ENCODE data around the gene GSTCD.

Gene GSTCD, protein sequence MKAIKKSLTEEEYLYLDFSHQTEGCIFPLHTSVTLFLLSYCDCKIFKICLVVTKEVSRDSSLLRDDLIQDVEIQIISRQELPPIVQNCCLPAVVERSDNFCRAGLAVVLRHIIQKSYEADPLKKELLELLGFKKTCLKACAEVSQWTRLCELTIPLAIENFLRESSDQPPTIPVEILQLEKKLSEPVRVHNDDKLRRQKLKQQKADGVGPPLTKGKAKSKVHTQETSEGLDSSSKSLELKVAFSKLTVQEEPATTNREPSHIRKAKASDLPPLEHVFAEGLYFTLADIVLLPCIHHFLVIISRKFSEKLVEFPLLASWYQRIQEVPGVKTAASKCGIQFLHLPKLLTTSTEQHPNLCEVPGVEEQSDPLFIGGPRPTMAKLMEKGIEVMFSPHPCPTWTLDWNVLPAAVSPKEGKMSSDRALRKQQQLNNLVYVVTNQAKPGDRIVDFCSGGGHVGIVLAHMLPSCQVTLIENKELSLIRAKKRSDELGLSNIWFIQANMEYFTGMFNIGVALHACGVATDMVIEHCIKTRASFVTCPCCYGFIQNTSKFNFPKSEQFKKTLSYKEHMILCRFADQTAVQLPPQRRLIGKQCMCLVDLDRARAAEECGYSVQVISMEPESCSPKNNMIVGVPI

DNA sequence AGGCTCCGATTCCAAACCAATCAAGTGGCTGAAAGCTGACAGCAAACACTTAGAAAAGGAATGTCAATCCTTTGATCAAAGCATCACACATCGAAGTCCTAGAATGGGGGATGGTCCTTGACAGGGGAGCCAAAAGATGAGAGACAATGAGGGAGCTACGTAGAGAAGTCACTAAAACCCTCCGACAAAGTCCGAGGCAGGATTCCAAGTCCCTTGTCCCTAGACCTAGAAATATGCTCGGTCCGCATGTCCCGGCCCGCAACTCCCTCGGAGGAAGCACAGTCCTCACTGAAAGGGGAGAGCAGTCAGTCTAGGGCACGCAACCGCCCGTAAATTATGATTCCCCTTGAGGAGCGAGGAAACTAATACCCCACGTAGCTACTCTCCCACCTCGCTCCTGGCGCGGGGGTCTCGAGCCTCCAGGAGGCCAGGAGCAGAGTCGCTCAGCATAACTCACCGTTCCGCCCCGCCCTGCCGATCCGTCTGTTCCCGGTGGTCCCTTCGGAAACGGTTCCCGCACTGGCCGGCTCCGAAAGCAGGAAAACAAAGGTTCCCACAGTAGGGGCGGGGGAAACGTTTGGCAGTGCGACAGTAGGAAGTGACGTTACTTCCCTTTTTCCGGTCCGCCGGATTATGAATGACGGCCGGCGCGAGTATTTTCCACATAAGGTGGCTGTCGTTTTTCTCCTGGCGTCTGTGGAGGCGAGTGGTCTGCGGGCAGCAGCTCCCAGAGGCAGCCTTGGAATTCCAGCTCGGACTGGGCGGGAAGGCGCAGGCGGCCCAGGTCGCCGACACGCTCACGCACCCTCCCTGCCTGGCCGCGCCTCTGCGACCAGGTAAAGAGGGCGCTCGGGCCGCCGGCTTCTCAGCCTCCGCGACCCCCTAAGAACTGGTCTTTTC lies at the start of gene GSTCD, which contains the start of gene INTS12:
TSS of gene GSTCD (plus strand) at position 604 of the 900 bp plus-strand sequence. CDS start 8,830 bp downstream, outside the sequence.
TSS of gene INTS12 (minus strand) at position 509 of the 900 bp plus-strand sequence. CDS start 8,684 bp downstream, outside the sequence.
- H3K4me3 ChIP-seq (ENCODE audit: low read depth in 1 of 2, low read length in 2 of 2) = peak within 1 kb of the TSS; percentile 77 to 93
- peaks cover 0 to 5% of the 10 kb centered on the region in 2 donors for H3K36me3 ChIP-seq (ENCODE audit: control insufficient read depth in 1 of 2, insufficient read depth in 2 of 2, low read length in 2 of 2)
- H3K4me1 ChIP-seq (ENCODE audit: control insufficient read depth in 1 of 2, insufficient read depth in 2 of 2, low read length in 2 of 2) = peaks cover 9 to 26% of the 10 kb centered on the region in 2 donors
- H3K27me3 ChIP-seq (ENCODE audit: low read depth, low read length) = no peaks in the 10 kb centered on the region
- H3K27ac ChIP-seq (ENCODE audit: low read length) = peak within 1 kb of the TSS; percentile 95
- H3K9me3 ChIP-seq (ENCODE audit: control insufficient read depth in 1 of 2, low read length in 2 of 2) = no peaks in the 10 kb centered on the region

DNA sequence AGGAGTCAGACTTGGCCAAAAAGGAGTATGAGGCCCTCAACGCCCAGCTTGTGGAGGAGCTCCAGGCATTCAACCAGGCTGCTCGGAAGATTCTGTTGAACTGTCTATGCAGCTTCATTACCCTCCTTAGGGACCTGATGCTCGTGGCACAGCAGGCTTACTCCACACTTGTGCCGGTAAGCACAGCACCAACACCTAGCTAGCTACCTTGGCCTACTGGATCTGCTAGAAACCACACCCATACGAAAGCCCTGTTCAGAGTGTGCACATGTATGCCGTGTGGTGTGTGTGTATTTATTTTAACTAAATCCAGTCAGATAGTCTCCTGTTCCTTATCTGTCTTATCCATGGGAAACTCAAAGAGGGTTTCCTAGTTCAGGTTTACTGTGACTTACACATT lies 49.4 kb upstream of the GSTCD start:
- no peaks in the 10 kb centered on the region for H3K27me3 ChIP-seq (ENCODE audit: low read depth, low read length)
- H3K4me3 ChIP-seq (ENCODE audit: low read depth in 1 of 2, low read length in 2 of 2) = no peak overlapping the region
- H3K9me3 ChIP-seq (ENCODE audit: control insufficient read depth in 1 of 2, low read length in 2 of 2) = no peaks in the 10 kb centered on the region
- no peak overlapping the region for H3K27ac ChIP-seq (ENCODE audit: low read length)
- H3K4me1 ChIP-seq (ENCODE audit: control insufficient read depth in 1 of 2, insufficient read depth in 2 of 2, low read length in 2 of 2) = no peaks in the 10 kb centered on the region
- no peaks in the 10 kb centered on the region for H3K36me3 ChIP-seq (ENCODE audit: control insufficient read depth in 1 of 2, insufficient read depth in 2 of 2, low read length in 2 of 2)

DNA sequence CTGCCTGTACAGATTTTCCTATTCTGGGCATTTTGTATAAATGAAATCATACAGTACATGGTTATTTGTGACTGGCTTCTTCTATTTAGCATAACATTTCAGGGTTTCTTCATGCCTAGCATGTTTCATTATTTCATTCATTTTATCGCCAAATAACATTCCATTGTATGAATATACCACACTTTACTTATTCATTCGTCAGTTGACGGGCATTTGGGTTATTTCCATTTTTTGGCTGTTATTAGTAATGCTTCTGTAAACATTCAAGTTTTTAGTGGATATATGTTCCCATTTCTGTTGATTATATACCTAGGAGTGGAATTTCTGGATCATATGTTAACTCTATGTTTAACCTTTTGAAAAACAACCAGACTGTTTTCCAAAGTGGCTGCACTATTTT lies 47.6 kb upstream of the GSTCD start:
- Histone ChIP-seq H3K4me1 (ENCODE audit: control insufficient read depth in 1 of 2, insufficient read depth in 2 of 2, low read length in 2 of 2) (no peaks in the 10 kb centered on the region), H3K9me3 (ENCODE audit: control insufficient read depth in 1 of 2, low read length in 2 of 2) (no peaks in the 10 kb centered on the region), H3K27ac (ENCODE audit: low read length) (no peak overlapping the region), H3K36me3 (ENCODE audit: control insufficient read depth in 1 of 2, insufficient read depth in 2 of 2, low read length in 2 of 2) (no peaks in the 10 kb centered on the region), H3K27me3 (ENCODE audit: low read depth, low read length) (no peaks in the 10 kb centered on the region), H3K4me3 (ENCODE audit: low read depth in 1 of 2, low read length in 2 of 2) (no peak overlapping the region)

DNA sequence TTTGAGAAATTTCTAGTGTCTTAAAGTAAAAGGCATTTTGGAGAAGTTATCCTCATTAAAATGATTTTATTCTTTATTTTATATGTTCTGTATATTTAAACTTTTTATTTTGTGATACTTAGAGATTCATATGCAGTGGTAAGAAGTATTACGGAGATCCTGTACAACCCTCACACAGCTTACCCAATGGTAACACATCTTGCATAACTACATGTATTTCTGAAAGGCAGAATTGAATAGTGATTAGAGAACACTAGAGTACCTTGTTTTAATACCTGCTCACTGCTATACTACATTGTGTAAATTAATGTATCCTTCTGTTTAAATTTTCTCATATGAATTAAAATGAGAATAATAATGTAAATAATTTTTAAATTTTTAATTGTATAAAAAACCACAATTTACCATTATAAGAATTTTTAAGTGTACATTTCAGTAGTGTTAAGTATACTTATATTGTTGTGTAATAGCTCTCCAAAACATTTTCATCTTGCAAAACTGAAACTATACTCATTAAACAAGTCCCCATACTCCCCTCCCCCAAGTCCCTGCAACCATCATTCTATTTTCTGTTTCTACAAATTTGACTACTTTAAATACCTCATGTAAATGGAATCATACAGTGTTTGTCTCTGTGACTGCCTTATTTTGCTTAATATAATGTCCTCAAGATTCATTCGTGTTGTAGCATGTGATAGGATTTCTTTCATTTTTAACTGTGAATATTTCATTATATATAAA lies 45.5 kb upstream of the GSTCD start:
- H3K4me1 ChIP-seq (ENCODE audit: control insufficient read depth in 1 of 2, insufficient read depth in 2 of 2, low read length in 2 of 2) = no peaks in the 10 kb centered on the region
- H3K9me3 ChIP-seq (ENCODE audit: control insufficient read depth in 1 of 2, low read length in 2 of 2) = no peaks in the 10 kb centered on the region
- H3K27me3 ChIP-seq (ENCODE audit: low read depth, low read length) = no peaks in the 10 kb centered on the region
- no peak overlapping the region for H3K4me3 ChIP-seq (ENCODE audit: low read depth in 1 of 2, low read length in 2 of 2)
- no peaks in the 10 kb centered on the region for H3K36me3 ChIP-seq (ENCODE audit: control insufficient read depth in 1 of 2, insufficient read depth in 2 of 2, low read length in 2 of 2)
- no peak overlapping the region for H3K27ac ChIP-seq (ENCODE audit: low read length)

DNA sequence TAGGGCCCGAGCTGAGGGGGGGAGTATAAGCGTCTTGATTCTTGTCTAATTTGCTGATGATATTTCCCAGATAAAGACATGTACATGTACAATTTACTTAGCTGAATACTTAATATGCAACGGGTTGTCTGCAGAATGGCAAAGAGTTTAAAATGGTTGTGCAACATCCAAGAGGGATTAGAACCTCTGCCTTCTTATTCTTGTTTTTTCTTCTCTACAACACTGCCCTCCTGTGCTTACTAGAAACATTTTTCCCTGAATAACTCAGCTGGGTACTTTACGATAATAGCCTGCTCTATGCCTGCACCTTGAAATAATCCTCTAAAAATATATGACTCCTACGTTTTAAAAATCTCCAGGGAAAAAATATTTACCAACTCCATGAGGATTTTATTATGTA lies 41.9 kb upstream of the GSTCD start:
- no peaks in the 10 kb centered on the region for H3K9me3 ChIP-seq (ENCODE audit: control insufficient read depth in 1 of 2, low read length in 2 of 2)
- no peaks in the 10 kb centered on the region for H3K36me3 ChIP-seq (ENCODE audit: control insufficient read depth in 1 of 2, insufficient read depth in 2 of 2, low read length in 2 of 2)
- no peaks in the 10 kb centered on the region for H3K4me1 ChIP-seq (ENCODE audit: control insufficient read depth in 1 of 2, insufficient read depth in 2 of 2, low read length in 2 of 2)
- H3K27ac ChIP-seq (ENCODE audit: low read length) = no peak overlapping the region
- H3K4me3 ChIP-seq (ENCODE audit: low read depth in 1 of 2, low read length in 2 of 2) = no peak overlapping the region
- H3K27me3 ChIP-seq (ENCODE audit: low read depth, low read length) = no peaks in the 10 kb centered on the region

DNA sequence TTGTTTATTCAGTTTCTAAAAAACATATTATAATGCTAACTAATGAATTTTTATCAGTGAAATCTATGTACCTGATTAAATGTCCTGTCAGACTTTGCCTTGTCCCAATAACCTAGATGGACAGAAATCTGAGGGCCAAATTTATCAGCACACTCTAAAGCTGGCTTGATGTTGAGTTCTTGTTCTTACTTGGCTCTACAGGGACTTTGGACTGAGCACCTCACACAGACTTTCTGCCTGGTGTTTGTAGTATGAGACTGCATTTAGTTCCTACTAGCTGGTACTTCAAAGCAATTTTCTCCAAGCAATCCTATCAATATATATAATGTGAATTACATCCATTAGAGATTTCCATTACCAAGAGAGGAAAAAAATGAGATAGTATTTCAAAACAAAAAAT lies 37.9 kb upstream of the GSTCD start:
- H3K4me3 ChIP-seq (ENCODE audit: low read depth in 1 of 2, low read length in 2 of 2) = no peak overlapping the region
- no peaks in the 10 kb centered on the region for H3K27me3 ChIP-seq (ENCODE audit: low read depth, low read length)
- no peaks in the 10 kb centered on the region for H3K4me1 ChIP-seq (ENCODE audit: control insufficient read depth in 1 of 2, insufficient read depth in 2 of 2, low read length in 2 of 2)
- H3K27ac ChIP-seq (ENCODE audit: low read length) = no peak overlapping the region
- H3K9me3 ChIP-seq (ENCODE audit: control insufficient read depth in 1 of 2, low read length in 2 of 2) = no peaks in the 10 kb centered on the region
- no peaks in the 10 kb centered on the region for H3K36me3 ChIP-seq (ENCODE audit: control insufficient read depth in 1 of 2, insufficient read depth in 2 of 2, low read length in 2 of 2)

DNA sequence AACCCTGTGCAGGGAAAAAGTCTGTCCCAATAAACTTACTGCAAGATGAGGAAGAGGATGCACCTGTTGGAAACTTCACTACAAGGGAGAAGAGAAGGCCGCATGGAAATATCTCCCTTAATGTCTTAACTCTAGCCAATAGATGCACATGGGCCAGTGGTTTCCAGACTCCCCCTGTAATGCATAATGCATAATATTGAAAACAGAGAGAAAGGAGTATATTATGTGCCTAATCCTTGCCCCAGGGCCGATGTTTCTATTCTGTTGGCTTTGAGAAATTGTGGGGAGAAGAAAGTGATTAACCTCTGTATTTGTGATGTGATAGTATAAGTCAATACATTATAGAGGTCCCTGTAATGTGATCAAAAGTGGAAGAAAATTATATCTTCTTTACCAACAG lies 37.3 kb upstream of the GSTCD start:
- Histone ChIP-seq H3K9me3 (ENCODE audit: control insufficient read depth in 1 of 2, low read length in 2 of 2) (no peaks in the 10 kb centered on the region), H3K27me3 (ENCODE audit: low read depth, low read length) (no peaks in the 10 kb centered on the region), H3K4me3 (ENCODE audit: low read depth in 1 of 2, low read length in 2 of 2) (no peak overlapping the region), H3K36me3 (ENCODE audit: control insufficient read depth in 1 of 2, insufficient read depth in 2 of 2, low read length in 2 of 2) (no peaks in the 10 kb centered on the region), H3K4me1 (ENCODE audit: control insufficient read depth in 1 of 2, insufficient read depth in 2 of 2, low read length in 2 of 2) (no peaks in the 10 kb centered on the region), H3K27ac (ENCODE audit: low read length) (no peak overlapping the region)

DNA sequence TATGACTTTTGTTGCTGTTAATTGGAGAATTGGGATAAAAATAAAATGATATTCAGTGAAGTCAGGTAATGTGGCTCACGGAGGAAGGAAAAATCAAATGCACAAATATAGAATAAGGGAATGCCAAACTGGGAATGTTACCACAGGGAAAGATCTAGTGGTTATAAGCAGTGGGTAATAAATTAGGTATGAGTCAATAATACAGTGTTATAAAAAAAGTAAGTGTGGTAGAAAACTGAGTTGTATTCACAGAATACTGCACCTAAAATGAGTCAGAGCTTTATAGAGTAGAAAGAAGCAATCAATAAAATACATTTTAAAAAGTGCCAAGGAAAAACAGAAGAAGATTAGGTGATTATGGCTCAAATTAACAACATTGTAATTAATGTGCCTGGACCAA lies 34.6 kb upstream of the GSTCD start:
- Histone ChIP-seq H3K36me3 (ENCODE audit: control insufficient read depth in 1 of 2, insufficient read depth in 2 of 2, low read length in 2 of 2) (no peaks in the 10 kb centered on the region), H3K27me3 (ENCODE audit: low read depth, low read length) (no peaks in the 10 kb centered on the region), H3K4me3 (ENCODE audit: low read depth in 1 of 2, low read length in 2 of 2) (no peak overlapping the region), H3K4me1 (ENCODE audit: control insufficient read depth in 1 of 2, insufficient read depth in 2 of 2, low read length in 2 of 2) (no peaks in the 10 kb centered on the region), H3K9me3 (ENCODE audit: control insufficient read depth in 1 of 2, low read length in 2 of 2) (no peaks in the 10 kb centered on the region), H3K27ac (ENCODE audit: low read length) (no peak overlapping the region)

DNA sequence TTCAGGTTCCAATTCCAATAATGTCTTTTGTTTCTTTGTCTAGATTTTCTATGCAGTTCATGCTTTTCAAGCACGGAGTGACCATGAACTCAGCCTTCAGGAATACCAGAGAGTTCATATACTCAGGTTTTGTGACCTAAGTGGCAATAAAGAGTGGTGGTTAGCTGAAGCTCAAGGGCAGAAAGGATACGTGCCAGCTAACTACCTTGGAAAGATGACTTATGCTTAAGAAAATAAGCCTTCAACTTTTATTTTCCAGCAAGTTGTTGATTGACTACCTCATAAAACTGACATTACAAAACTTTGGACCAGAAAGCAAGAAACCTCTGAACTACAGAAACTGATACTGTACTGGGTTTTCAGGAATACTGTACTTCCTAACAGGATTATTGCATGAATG lies 30.9 kb upstream of the GSTCD start:
- Histone ChIP-seq H3K36me3 (ENCODE audit: control insufficient read depth in 1 of 2, insufficient read depth in 2 of 2, low read length in 2 of 2) (peaks cover 3 to 6% of the 10 kb centered on the region in 2 donors), H3K9me3 (ENCODE audit: control insufficient read depth in 1 of 2, low read length in 2 of 2) (no peaks in the 10 kb centered on the region), H3K27me3 (ENCODE audit: low read depth, low read length) (no peaks in the 10 kb centered on the region), H3K4me3 (ENCODE audit: low read depth in 1 of 2, low read length in 2 of 2) (no peak overlapping the region), H3K27ac (ENCODE audit: low read length) (no peak overlapping the region), H3K4me1 (ENCODE audit: control insufficient read depth in 1 of 2, insufficient read depth in 2 of 2, low read length in 2 of 2) (no peaks in the 10 kb centered on the region)

DNA sequence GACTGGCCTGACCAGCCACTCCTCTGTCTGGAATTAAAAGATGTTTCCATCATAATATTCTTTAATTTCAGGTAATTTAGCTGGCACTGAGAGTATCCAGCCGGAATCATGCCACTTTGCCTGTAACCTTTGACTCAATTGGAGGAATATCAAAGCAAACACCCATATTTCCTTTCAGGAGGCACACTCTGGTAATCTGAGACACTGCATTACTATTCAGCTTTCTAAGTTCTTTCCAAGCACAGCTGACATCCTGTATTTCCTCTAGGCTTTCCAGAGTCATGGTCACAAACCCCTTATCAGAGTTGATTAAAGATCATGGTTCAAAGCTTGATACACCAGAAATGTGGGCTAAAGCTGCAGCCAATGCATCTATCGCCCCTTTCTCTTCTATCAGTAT lies 29.4 kb upstream of the GSTCD start:
- no peak overlapping the region for H3K4me3 ChIP-seq (ENCODE audit: low read depth in 1 of 2, low read length in 2 of 2)
- no peaks in the 10 kb centered on the region for H3K9me3 ChIP-seq (ENCODE audit: control insufficient read depth in 1 of 2, low read length in 2 of 2)
- H3K4me1 ChIP-seq (ENCODE audit: control insufficient read depth in 1 of 2, insufficient read depth in 2 of 2, low read length in 2 of 2) = no peaks in the 10 kb centered on the region
- no peaks in the 10 kb centered on the region for H3K27me3 ChIP-seq (ENCODE audit: low read depth, low read length)
- H3K27ac ChIP-seq (ENCODE audit: low read length) = no peak overlapping the region
- H3K36me3 ChIP-seq (ENCODE audit: control insufficient read depth in 1 of 2, insufficient read depth in 2 of 2, low read length in 2 of 2) = peaks cover 9 to 13% of the 10 kb centered on the region in 2 donors
